Measurements from ENCODE around the gene COBL. TPM values are rescaled to one million over a fixed set of nuclear protein-coding genes. Genes with fewer than 3 reads are reported as not detected.
A peak's percentile ranks its signal among the peaks of the same experiment; 100 is the strongest.

Gene COBL
- total RNA-seq, 1 donor from 2014 or later = not detected

GRCh38 chr7:51019191-51019844 lies 297.3 kb downstream of the COBL start:
- peaks cover 10% of the 10 kb centered on the region for H3K4me1 Mint-ChIP-seq (ENCODE audit: unreplicated experiment)
- no peak for TF ChIP-seq CTCF (IDR thresholded peaks at IDR 0.05)
- no peaks in the 10 kb centered on the region for H3K36me3 Mint-ChIP-seq (ENCODE audit: unreplicated experiment)
- no peaks in the 10 kb centered on the region for H3K9me3 Mint-ChIP-seq (ENCODE audit: unreplicated experiment)
- no peak overlapping the region for H3K4me3 Mint-ChIP-seq (ENCODE audit: unreplicated experiment)
- H3K27ac Mint-ChIP-seq (ENCODE audit: unreplicated experiment) = no peak overlapping the region
- no peaks in the 10 kb centered on the region for H3K27me3 Mint-ChIP-seq (ENCODE audit: unreplicated experiment)
- DNase-seq (ENCODE audit: extremely low spot score, unreplicated experiment) = peak; percentile 44

GRCh38 chr7:51017576-51018535 lies 298.8 kb downstream of the COBL start:
- DNase-seq (ENCODE audit: extremely low spot score, unreplicated experiment) = peak; percentile 70
- H3K27me3 Mint-ChIP-seq (ENCODE audit: unreplicated experiment) = peaks cover 3% of the 10 kb centered on the region
- H3K9me3 Mint-ChIP-seq (ENCODE audit: unreplicated experiment) = no peaks in the 10 kb centered on the region

GRCh38 chr7:51016546-51016945 lies 300.1 kb downstream of the COBL start:
- Mint-ChIP-seq H3K36me3 (ENCODE audit: unreplicated experiment) (no peaks in the 10 kb centered on the region), H3K27me3 (ENCODE audit: unreplicated experiment) (peaks cover 6% of the 10 kb centered on the region)

More at GRCh38 chr7:51017576-51018535, 298.8 kb downstream of the COBL start:
- no peak for TF ChIP-seq CTCF (IDR thresholded peaks at IDR 0.05)
- Mint-ChIP-seq H3K27ac (ENCODE audit: unreplicated experiment) (no peak overlapping the region), H3K4me1 (ENCODE audit: unreplicated experiment) (peaks cover under 1% of the 10 kb centered on the region), H3K36me3 (ENCODE audit: unreplicated experiment) (no peaks in the 10 kb centered on the region), H3K4me3 (ENCODE audit: unreplicated experiment) (no peak overlapping the region)

GRCh38 chr7:51015581-51015980 lies 301.0 kb downstream of the COBL start:
- Mint-ChIP-seq H3K9me3 (ENCODE audit: unreplicated experiment) (no peaks in the 10 kb centered on the region), H3K36me3 (ENCODE audit: unreplicated experiment) (no peaks in the 10 kb centered on the region), H3K4me1 (ENCODE audit: unreplicated experiment) (peaks cover 1% of the 10 kb centered on the region), H3K27me3 (ENCODE audit: unreplicated experiment) (peaks cover 6% of the 10 kb centered on the region), H3K4me3 (ENCODE audit: unreplicated experiment) (no peak overlapping the region), H3K27ac (ENCODE audit: unreplicated experiment) (no peak overlapping the region)
- TF ChIP-seq CTCF (IDR thresholded peaks at IDR 0.05) = no peak
- DNase-seq (ENCODE audit: extremely low spot score, unreplicated experiment) = peak; percentile 72

More at GRCh38 chr7:51016546-51016945, 300.1 kb downstream of the COBL start:
- Mint-ChIP-seq H3K9me3 (ENCODE audit: unreplicated experiment) (no peaks in the 10 kb centered on the region), H3K27ac (ENCODE audit: unreplicated experiment) (no peak overlapping the region), H3K4me3 (ENCODE audit: unreplicated experiment) (no peak overlapping the region), H3K4me1 (ENCODE audit: unreplicated experiment) (no peaks in the 10 kb centered on the region)
- peak; percentile 69 for DNase-seq (ENCODE audit: extremely low spot score, unreplicated experiment)
- no peak for TF ChIP-seq CTCF (IDR thresholded peaks at IDR 0.05)

GRCh38 chr7:51014811-51015210 lies 301.8 kb downstream of the COBL start:
- DNase-seq (ENCODE audit: extremely low spot score, unreplicated experiment) = peak; percentile 66
- no peaks in the 10 kb centered on the region for H3K36me3 Mint-ChIP-seq (ENCODE audit: unreplicated experiment)
- H3K27me3 Mint-ChIP-seq (ENCODE audit: unreplicated experiment) = peaks cover 6% of the 10 kb centered on the region
- H3K4me3 Mint-ChIP-seq (ENCODE audit: unreplicated experiment) = no peak overlapping the region
- peaks cover 5% of the 10 kb centered on the region for H3K4me1 Mint-ChIP-seq (ENCODE audit: unreplicated experiment)
- no peak overlapping the region for H3K27ac Mint-ChIP-seq (ENCODE audit: unreplicated experiment)
- TF ChIP-seq CTCF (IDR thresholded peaks at IDR 0.05) = no peak
- no peaks in the 10 kb centered on the region for H3K9me3 Mint-ChIP-seq (ENCODE audit: unreplicated experiment)

All from osteocyte (in vitro differentiated cells).